K562 (cell line): Measurements from ENCODE around the gene NSUN2. TPM values are rescaled to one million over a fixed set of nuclear protein-coding genes. Genes with fewer than 3 reads are reported as not detected.

Experiments used
- ATAC-seq: fragments of 200-7000 bp; cut with Tn5 transposase; 3 replicates; pipeline ENCODE4 v1.9.1; 2020; ENCODE audit warnings: moderate library complexity
- BruUV-seq: library from RNA; stranded (reverse); fragments of 400-500 nt; replicated peaks from 2 replicates; lab custom pipeline; 2021; lab: Mats Ljungman, UMichigan
- CTCF ChIA-PET: fragments of 300-600 bp; formaldehyde crosslinking; extraction: SDS; loops from one replicate; lab custom pipeline; 2021; ENCODE audit warnings: low intra/inter-chr PET ratio; lab: Yijun Ruan, JAX
- POLR2A ChIA-PET: fragments of 300-600, 350-650 bp; sonication (Branson Sonifier 250); formaldehyde crosslinking; extraction: SDS; loops from one replicate; lab custom pipeline; 2021; ENCODE audit warnings: antibody characterized with exemption, inconsistent platforms; lab: Yijun Ruan, JAX
- DNase-seq, 4 experiments: peaks; one replicate each; pipeline versions ENCODE4 v3.0.0 to v3.0.0-alpha.2; 2011 to 2018; ENCODE audit warnings: low spot score in 3 of 4, mixed read lengths in 3 of 4; ENCODE audit errors: extremely low read depth in 1 of 4
- FAIRE-seq: peaks from 2 replicates; lab custom pipeline; 2011; peaks lifted over from hg19 to GRCh38; lab: Jason Lieb, UNC
- H2AFZ ChIP-seq: 2 replicates; pipeline ENCODE4 v1.6.0; 2011; ENCODE audit warnings: low read depth, low read length, control low read depth, inconsistent platforms
- H3K27ac ChIP-seq: fragments of 200-600 bp; 3 replicates; pipeline ENCODE4 v1.8.0; 2011; ENCODE audit warnings: low read depth, mild to moderate bottlenecking, control low read depth, inconsistent platforms, low read length, moderate library complexity, mixed read lengths; ENCODE audit errors: extremely low read depth
- H3K27me3 ChIP-seq, 2 experiments: fragments of 300-600 bp in 1 of 2; 2 replicates in 1 of 2; 3 replicates in 1 of 2; pipeline versions ENCODE4 v1.6.0 to v1.8.0; 2011; ENCODE audit warnings: inconsistent platforms in 2 of 2, low read length in 2 of 2, mild to moderate bottlenecking in 1 of 2, mixed read lengths in 1 of 2, moderate library complexity in 1 of 2; ENCODE audit not compliant: control insufficient read depth in 2 of 2, insufficient read depth in 2 of 2
- H3K36me3 ChIP-seq: fragments of 300-600 bp; 3 replicates; pipeline ENCODE4 v1.8.0; 2011; ENCODE audit warnings: mild to moderate bottlenecking, low read length, inconsistent platforms; ENCODE audit not compliant: control insufficient read depth, insufficient read depth
- H3K4me1 ChIP-seq, 2 experiments: fragments of 200-600 bp in 1 of 2; replicated peaks in 1 of 2; 2 replicates in 1 of 2; 3 replicates in 1 of 2; pipeline versions ENCODE4 v1.5.1 to v1.8.0; 2011; ENCODE audit warnings: inconsistent platforms in 2 of 2, low read length in 2 of 2, mild to moderate bottlenecking in 1 of 2, mixed read lengths in 1 of 2, moderate library complexity in 1 of 2; ENCODE audit not compliant: control insufficient read depth in 2 of 2, insufficient read depth in 2 of 2
- H3K4me2 ChIP-seq: 2 replicates; pipeline ENCODE4 v1.6.1; 2011; ENCODE audit warnings: low read length, control low read depth, inconsistent platforms, mixed read lengths; ENCODE audit not compliant: insufficient read depth
- H3K4me3 ChIP-seq: fragments of 200-600 bp; sonication (generic), shearing (Covaris generic); 2 replicates; pipeline ENCODE4 v1.5.1; 2016; ENCODE audit warnings: control low read depth, inconsistent platforms
- H3K79me2 ChIP-seq: fragments of 200-600 bp; 3 replicates; pipeline ENCODE4 v1.8.0; 2011; ENCODE audit warnings: low read length, inconsistent platforms; ENCODE audit not compliant: control insufficient read depth, insufficient read depth
- H3K9ac ChIP-seq, 2 experiments: 2 replicates each; pipeline versions ENCODE4 v1.6.0 to v1.6.1; 2011; ENCODE audit warnings: low read depth in 2 of 2, low read length in 2 of 2, control low read depth in 1 of 2, inconsistent platforms in 1 of 2, mild to moderate bottlenecking in 1 of 2, mixed read lengths in 1 of 2; ENCODE audit not compliant: insufficient read depth in 1 of 2
- H3K9me1 ChIP-seq: one replicate; pipeline ENCODE4 v1.6.0; 2011; ENCODE audit warnings: inconsistent platforms, mild to moderate bottlenecking, low read length, moderate library complexity; ENCODE audit not compliant: control insufficient read depth, insufficient read depth
- H3K9me3 ChIP-seq: replicated peaks from 2 replicates; pipeline ENCODE4 v1.5.1; 2011; ENCODE audit warnings: low read depth, low read length, inconsistent platforms; ENCODE audit not compliant: control insufficient read depth, insufficient read depth
- H4K20me1 ChIP-seq: replicated peaks from 2 replicates; pipeline ENCODE4 v1.6.1; 2011; ENCODE audit warnings: low read length, inconsistent platforms, mixed read lengths; ENCODE audit not compliant: control insufficient read depth, insufficient read depth
- CBX3 ChIP-seq, 2 experiments: IDR thresholded peaks; 1 replicate in 1 of 2; 2 replicates in 1 of 2; pipeline ENCODE4 v1.6.1; 2012; ENCODE audit warnings: inconsistent platforms in 2 of 2, low read length in 2 of 2, borderline replicate concordance in 1 of 2, control low read depth in 1 of 2
- ELF2 ChIP-seq: fragments of 250-450 bp; sonication (Bioruptor Pico); IDR thresholded peaks from 2 replicates; pipeline ENCODE4 v1.5.0; 2021; ENCODE audit warnings: mild to moderate bottlenecking
- ILK ChIP-seq: fragments of 450-650 bp; IDR thresholded peaks from 2 replicates; pipeline ENCODE4 v1.6.1; 2016; ENCODE audit warnings: missing genetic modification characterization, low read depth, mild to moderate bottlenecking, missing compliant biosample characterization, moderate library complexity, borderline replicate concordance
- JUN ChIP-seq, 2 experiments: sonication (generic) in 1 of 2; formaldehyde crosslinking in 1 of 2; IDR thresholded peaks; 2 replicates each; pipeline versions ENCODE4 v1.6.1 to v1.8.0; 2012 to 2022; ENCODE audit warnings: borderline replicate concordance in 2 of 2, mild to moderate bottlenecking in 2 of 2, improper control_type of control experiment in 1 of 2, low read depth in 1 of 2, low read length in 1 of 2, missing genetic modification reagents in 1 of 2
- KHSRP ChIP-seq: fragments of 450-650 bp; IDR thresholded peaks from 2 replicates; pipeline ENCODE4 v1.6.1; 2017
- MYBL2 ChIP-seq, 2 experiments: fragments of 450-650 bp in 1 of 2; sonication (generic) in 1 of 2; formaldehyde crosslinking in 1 of 2; IDR thresholded peaks; 2 replicates each; pipeline versions ENCODE4 v1.6.1 to v1.8.1; 2017 to 2022; ENCODE audit warnings: borderline replicate concordance in 1 of 2, inconsistent platforms in 1 of 2, low read depth in 1 of 2, mild to moderate bottlenecking in 1 of 2, missing genetic modification reagents in 1 of 2, moderate library complexity in 1 of 2
- RCOR1 ChIP-seq, 2 experiments: IDR thresholded peaks; 2 replicates each; pipeline ENCODE4 v1.6.1; 2012; ENCODE audit warnings: low read depth in 2 of 2, low read length in 2 of 2, borderline replicate concordance in 1 of 2, improper control_type of control experiment in 1 of 2
- SMAD1 ChIP-seq: fragments of 150-350 bp; IDR thresholded peaks from 2 replicates; pipeline ENCODE4 v1.6.1; 2014; ENCODE audit warnings: low read length, low read depth; ENCODE audit not compliant: partially characterized antibody
- SMARCE1 ChIP-seq: fragments of 450-650 bp; IDR thresholded peaks from 2 replicates; pipeline ENCODE4 v1.7.1; 2016; ENCODE audit warnings: mild to moderate bottlenecking
- SNIP1 ChIP-seq: fragments of 450-650 bp; IDR thresholded peaks from 2 replicates; pipeline ENCODE4 v1.7.1; 2017; ENCODE audit warnings: low read depth, mild to moderate bottlenecking
- TEAD4 ChIP-seq, 2 experiments: sonication (generic) in 1 of 2; formaldehyde crosslinking in 1 of 2; IDR thresholded peaks; 2 replicates each; pipeline versions ENCODE4 v1.6.1 to v1.8.0; 2012 to 2022; ENCODE audit warnings: borderline replicate concordance in 1 of 2, inconsistent platforms in 1 of 2, low read length in 1 of 2, mild to moderate bottlenecking in 1 of 2, missing genetic modification reagents in 1 of 2
- WHSC1 ChIP-seq: IDR thresholded peaks from one replicate; pipeline ENCODE4 v1.6.1; 2012; ENCODE audit warnings: low read length, control low read depth, inconsistent platforms
- ZFP36 ChIP-seq: fragments of 150-350 bp; IDR thresholded peaks from 2 replicates; pipeline ENCODE4 v1.6.1; 2018; ENCODE audit warnings: low read length, low read depth; ENCODE audit not compliant: partially characterized antibody
- ZNF146 ChIP-seq: IDR thresholded peaks from one replicate; pipeline ENCODE4 v1.6.1; 2018; ENCODE audit warnings: missing compliant biosample characterization; ENCODE audit not compliant: unreplicated experiment
- ZNF217 ChIP-seq: sonication (generic); formaldehyde crosslinking; IDR thresholded peaks from 2 replicates; pipeline ENCODE4 v1.8.0; 2022; ENCODE audit warnings: mild to moderate bottlenecking, missing genetic modification reagents
- ZNF282 ChIP-seq: sonication (generic); formaldehyde crosslinking; IDR thresholded peaks from 2 replicates; pipeline ENCODE4 v1.8.1; 2023; ENCODE audit warnings: missing genetic modification reagents
- ZNF324 ChIP-seq: fragments of 250-450 bp; sonication (Bioruptor Pico); IDR thresholded peaks from 2 replicates; pipeline ENCODE4 v1.4.0; 2020; ENCODE audit warnings: mild to moderate bottlenecking
- ZNF589 ChIP-seq: fragments of 200-800 bp; sonication (Bioruptor generic); IDR thresholded peaks from 2 replicates; pipeline ENCODE4 v1.6.1; 2016; ENCODE audit warnings: low read depth, missing genetic modification characterization, missing compliant biosample characterization
- ZNF77 ChIP-seq: fragments of 250-450 bp; sonication (Bioruptor Pico); IDR thresholded peaks from 2 replicates; pipeline ENCODE4 v1.5.0; 2020
- WGBS: fragments of 100-300 bp; shearing (Covaris generic); methylation state at CpG from one replicate; pipeline ENCODE4 v1.1.6; 2016; ENCODE audit warnings: low coverage, mixed read lengths; ENCODE audit not compliant: insufficient coverage; ENCODE audit errors: missing lambda C conversion rate; 5-methylcytosine and 5-hydroxymethylcytosine counted together
- in situ Hi-C: fragments of 300-500 bp; cut with MboI; formaldehyde crosslinking; loops from 4 replicates; pipeline ENCODE4 v1.15.0; 2018; ENCODE audit warnings: inconsistent platforms, mixed read lengths
- intact Hi-C: fragments of 100-400 bp; cut with micrococcal nuclease; formaldehyde crosslinking; loops from 2 replicates; pipeline ENCODE4 v1.14.2; 2022
- polyA plus RNA-seq, 8 experiments: library from polyadenylated mRNA; depleted of rRNA in 4 of 8; stranded (reverse) in 5 of 8; unstranded in 3 of 8; fragments of >200 nt; fragmentation: Nextera tagmentation in 2 of 8; fragmentation: Illumina TruSeq in 1 of 8; extraction: Ambion mirVana in 2 of 8; extraction: Trizol in 1 of 8; gene quantifications; 2 replicates each; pipeline versions ENCODE4 v1.2.1 to v1.2.3, GENCODE V29; 2011 to 2014; ENCODE audit warnings: inconsistent platforms in 1 of 8, missing spikeins in 1 of 8
- total RNA-seq, 7 experiments: library from RNA; depleted of rRNA in 6 of 7; stranded (reverse); fragments of >200 nt in 6 of 7; fragmentation: Illumina TruSeq in 2 of 7; extraction: Trizol in 2 of 7; gene quantifications; 2 replicates each; pipeline versions ENCODE4 v1.2.1 to v1.2.3, GENCODE V29; 2011 to 2021; ENCODE audit warnings: low replicate concordance in 1 of 7
- TF ChIP-seq, protein P1 (sequence below): fragments of 450-650 bp; IDR thresholded peaks from 2 replicates; pipeline ENCODE4 v1.6.1; 2017; ENCODE audit warnings: antibody characterized with exemption

Gene NSUN2
- total and polyA plus RNA-seq, 9 of the 15 experiments (the other 6 are each of a cell fraction or from before 2014, with no cell fraction given): 9.2 to 167 (median 127) TPM

DNA sequence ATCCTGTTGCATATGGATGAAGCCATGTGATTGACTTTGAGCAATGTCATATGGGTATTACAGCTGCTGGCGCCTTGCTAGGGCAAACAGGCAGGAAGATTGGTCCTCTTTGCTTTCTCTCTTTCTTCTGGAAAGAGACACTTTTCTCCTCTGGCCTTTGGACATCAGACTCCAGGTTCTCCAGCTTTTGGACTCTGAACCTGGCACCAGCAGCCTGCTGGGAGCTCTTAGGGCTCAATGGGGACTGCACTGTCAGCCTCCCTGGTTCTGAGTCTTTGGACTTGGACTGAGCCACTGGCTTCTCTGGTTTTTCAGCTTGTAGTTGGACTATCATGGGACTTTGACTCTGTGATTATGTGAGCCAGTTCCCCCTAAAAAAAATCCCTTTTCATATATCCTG, 45.5 kb upstream of the NSUN2 start:
- peaks cover 6 to 10% of the 10 kb centered on the region in 2 experiments; a peak in 3 of 5 replicates for H3K27me3 ChIP-seq
- H3K79me2 ChIP-seq: no peaks in the 10 kb centered on the region
- intact Hi-C loops: no loop called here
- H3K4me1 ChIP-seq: no peaks in the 10 kb centered on the region; a peak in 2 of 5 replicates
- in situ Hi-C loops: no loop called here
- no peak overlapping the region for H2AFZ ChIP-seq
- POLR2A ChIA-PET: no interaction called here
- H3K27ac ChIP-seq: no peak overlapping the region
- CTCF ChIA-PET: no interaction called here
- H3K9ac ChIP-seq: no peak overlapping the region
- no peak for FAIRE-seq
- no TSS peak for BruUV-seq
- H4K20me1 ChIP-seq: no peaks in the 10 kb centered on the region
- H3K4me2 ChIP-seq: no peak overlapping the region
- no peak overlapping the region for H3K4me3 ChIP-seq
- no peaks in the 10 kb centered on the region for H3K9me1 ChIP-seq
- H3K9me3 ChIP-seq: peaks cover 2% of the 10 kb centered on the region; the same call in 1 of the 2 replicates
- ATAC-seq: no peak
- 0% methylated on average over 1 of the region's 1 CpG for WGBS
- DNase-seq: no peak
- no peaks in the 10 kb centered on the region for H3K36me3 ChIP-seq
- TF ChIP-seq ZNF282 (CRISPR knock-in tag) (no peak), MYBL2 (IDR thresholded peaks at IDR 0.05; ENCODE audit: low read depth) (no peak), MYBL2 (CRISPR knock-in tag; IDR thresholded peaks at IDR 0.05; ENCODE audit: borderline replicate concordance) (no peak), ZNF77 (CRISPR knock-in tag) (no peak), TEAD4 (IDR thresholded peaks at IDR 0.05; ENCODE audit: low read length) (no peak), TEAD4 (CRISPR knock-in tag; IDR thresholded peaks at IDR 0.05; ENCODE audit: borderline replicate concordance) (no peak), ELF2 (CRISPR knock-in tag) (no peak), KHSRP (no peak), ZNF589 (CRISPR knock-in tag) (no peak), ILK (tag) (no peak), ZNF217 (CRISPR knock-in tag) (no peak), RCOR1 (IDR thresholded peaks at IDR 0.05; ENCODE audit: borderline replicate concordance in 1 of 2, low read depth in 2 of 2, low read length in 2 of 2) (no peak), ZNF146 (no peak), ZFP36 (no peak), SNIP1 (no peak), WHSC1 (no peak), JUN (IDR thresholded peaks at IDR 0.05; ENCODE audit: borderline replicate concordance, low read depth, low read length) (no peak), JUN (CRISPR knock-in tag; IDR thresholded peaks at IDR 0.05; ENCODE audit: borderline replicate concordance) (no peak), ZNF324 (no peak), CBX3 (IDR thresholded peaks at IDR 0.05; ENCODE audit: borderline replicate concordance in 1 of 2, low read length in 2 of 2) (no peak), SMARCE1 (no peak), SMAD1 (no peak)
- TF ChIP-seq, protein P1, sequence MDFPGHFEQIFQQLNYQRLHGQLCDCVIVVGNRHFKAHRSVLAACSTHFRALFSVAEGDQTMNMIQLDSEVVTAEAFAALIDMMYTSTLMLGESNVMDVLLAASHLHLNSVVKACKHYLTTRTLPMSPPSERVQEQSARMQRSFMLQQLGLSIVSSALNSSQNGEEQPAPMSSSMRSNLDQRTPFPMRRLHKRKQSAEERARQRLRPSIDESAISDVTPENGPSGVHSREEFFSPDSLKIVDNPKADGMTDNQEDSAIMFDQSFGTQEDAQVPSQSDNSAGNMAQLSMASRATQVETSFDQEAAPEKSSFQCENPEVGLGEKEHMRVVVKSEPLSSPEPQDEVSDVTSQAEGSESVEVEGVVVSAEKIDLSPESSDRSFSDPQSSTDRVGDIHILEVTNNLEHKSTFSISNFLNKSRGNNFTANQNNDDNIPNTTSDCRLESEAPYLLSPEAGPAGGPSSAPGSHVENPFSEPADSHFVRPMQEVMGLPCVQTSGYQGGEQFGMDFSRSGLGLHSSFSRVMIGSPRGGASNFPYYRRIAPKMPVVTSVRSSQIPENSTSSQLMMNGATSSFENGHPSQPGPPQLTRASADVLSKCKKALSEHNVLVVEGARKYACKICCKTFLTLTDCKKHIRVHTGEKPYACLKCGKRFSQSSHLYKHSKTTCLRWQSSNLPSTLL: no peak
- TF ChIP-seq, all 486 proteins: peak for 0
